Breast epithelium (tissue), 4 donors: ENCODE data around the gene DEAF1. TPM values are rescaled to one million over a fixed set of nuclear protein-coding genes. Genes with fewer than 3 reads are reported as not detected.

Source experiments
- DNase-seq, 2 donors: peaks; one replicate each; pipeline ENCODE4 v3.0.0-alpha.2; 2019; ENCODE audit warnings: low spot score in 2 of 2
- H3K27ac ChIP-seq, 2 donors: fragments of 200-600 bp; sonication (generic) in 1 of 2; one replicate each; pipeline ENCODE4 v1.5.1; 2016 to 2019; ENCODE audit warnings: mild to moderate bottlenecking in 1 of 2
- H3K27me3 ChIP-seq, 2 donors: fragments of 200-600 bp; sonication (generic) in 1 of 2; one replicate each; pipeline versions ENCODE4 v1.5.1 to v1.6.0; 2017 to 2019; ENCODE audit warnings: control low read depth in 1 of 2, mild to moderate bottlenecking in 1 of 2
- H3K36me3 ChIP-seq: fragments of 200-600 bp; one replicate; pipeline ENCODE4 v1.5.1; 2019
- H3K4me1 ChIP-seq, 2 donors: fragments of 200-600 bp; sonication (generic); one replicate each; pipeline ENCODE4 v1.5.1; 2016 to 2019; ENCODE audit warnings: control low read depth in 1 of 2
- H3K4me3 ChIP-seq, 3 donors: fragments of 200-600 bp; sonication (generic); 1 replicate in 2 of 3; 2 replicates in 1 of 3; pipeline ENCODE4 v1.5.1; 2016 to 2019; ENCODE audit warnings: mild to moderate bottlenecking in 3 of 3, moderate library complexity in 2 of 3
- H3K9me3 ChIP-seq, 2 donors: fragments of 200-600 bp; sonication (generic) in 1 of 2; one replicate each; pipeline ENCODE4 v1.5.1; 2016 to 2019; ENCODE audit warnings: control low read depth in 1 of 2
- CTCF ChIP-seq, 3 donors: fragments of 450-650 bp; IDR thresholded peaks; one replicate each; pipeline ENCODE4 v1.5.1; 2016 to 2017; ENCODE audit warnings: antibody characterized with exemption in 3 of 3, mild to moderate bottlenecking in 3 of 3, moderate library complexity in 3 of 3
- POLR2A ChIP-seq: fragments of 450-650 bp; IDR thresholded peaks from one replicate; pipeline ENCODE4 v1.6.1; 2016; ENCODE audit warnings: antibody characterized with exemption, mild to moderate bottlenecking, moderate library complexity
- POLR2AphosphoS5 ChIP-seq, 3 donors: sonication (generic); formaldehyde crosslinking; IDR thresholded peaks; one replicate each; pipeline ENCODE4 v1.6.1; 2017; ENCODE audit warnings: antibody characterized with exemption in 3 of 3
- intact Hi-C: fragments of 100-400 bp; cut with DNase I; formaldehyde crosslinking; loops from one replicate; pipeline ENCODE4 v1.15.1; 2023; ENCODE audit warnings: low total_unique reads
- total RNA-seq, 3 donors: library from RNA; depleted of rRNA; stranded (reverse); fragments of >200 nt; gene quantifications; one replicate each; pipeline ENCODE4 v1.1.0, GENCODE V29; 2016

DEAF1 gene
- total RNA-seq, 3 donors from 2014 or later, result 25.3 to 42.6 (median 39.8) TPM

DNA sequence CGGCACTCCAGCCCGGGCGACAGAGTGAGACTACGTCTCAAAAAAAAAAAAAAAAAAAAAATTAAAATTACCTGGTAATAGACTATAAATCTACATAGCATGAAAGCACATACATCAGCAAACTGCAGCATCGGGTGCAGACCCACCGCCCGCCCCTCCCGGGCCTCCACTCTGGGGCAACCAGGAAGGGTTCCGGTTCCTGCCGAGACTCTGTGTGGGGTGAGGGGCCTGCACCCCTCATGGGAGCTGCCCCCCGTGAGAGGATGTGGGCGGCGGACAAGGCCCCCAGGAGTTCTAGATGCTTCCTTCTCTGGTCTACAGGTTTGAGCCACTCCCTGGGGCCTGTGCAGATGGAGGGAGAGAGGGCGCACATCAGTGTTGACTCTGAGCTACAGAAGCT lies 48.8 kb downstream of the DEAF1 start:
- no peaks in the 10 kb centered on the region for H3K36me3 ChIP-seq
- TF ChIP-seq CTCF (IDR thresholded peaks at IDR 0.05), result no peak
- intact Hi-C loops, result no loop called here

GRCh38 chr11:645536-645935 lies 49.5 kb downstream of the DEAF1 start:
- Histone ChIP-seq H3K36me3 (no peaks in the 10 kb centered on the region), H3K27ac (no peak overlapping the region), H3K27me3 (no peaks in the 10 kb centered on the region), H3K9me3 (no peaks in the 10 kb centered on the region), H3K4me1 (no peaks in the 10 kb centered on the region), H3K4me3 (no peak overlapping the region)
- no peak for DNase-seq
- intact Hi-C loops, result no loop called here
- no peak for TF ChIP-seq POLR2A
- no peak for TF ChIP-seq POLR2AphosphoS5 (IDR thresholded peaks at IDR 0.05)
- no peak for TF ChIP-seq CTCF (IDR thresholded peaks at IDR 0.05)

More for the DNA sequence above, 48.8 kb downstream of the DEAF1 start:
- Histone ChIP-seq H3K4me3 (no peak overlapping the region), H3K4me1 (no peaks in the 10 kb centered on the region), H3K27ac (no peak overlapping the region), H3K9me3 (no peaks in the 10 kb centered on the region), H3K27me3 (no peaks in the 10 kb centered on the region)
- no peak for DNase-seq

GRCh38 chr11:643849-644738 lies 50.9 kb downstream of the DEAF1 start:
- no peaks in the 10 kb centered on the region for H3K9me3 ChIP-seq
- peaks cover 0 to 3% of the 10 kb centered on the region in 2 donors for H3K4me1 ChIP-seq
- H3K27ac ChIP-seq, result no peak overlapping the region
- DNase-seq, result no peak
- H3K27me3 ChIP-seq, result no peaks in the 10 kb centered on the region
- intact Hi-C loops, result no loop called here
- no peak overlapping the region for H3K4me3 ChIP-seq
- no peak for TF ChIP-seq POLR2AphosphoS5 (IDR thresholded peaks at IDR 0.05)
- no peak for TF ChIP-seq POLR2A
- TF ChIP-seq CTCF (IDR thresholded peaks at IDR 0.05), result no peak
- H3K36me3 ChIP-seq, result no peaks in the 10 kb centered on the region

DNA sequence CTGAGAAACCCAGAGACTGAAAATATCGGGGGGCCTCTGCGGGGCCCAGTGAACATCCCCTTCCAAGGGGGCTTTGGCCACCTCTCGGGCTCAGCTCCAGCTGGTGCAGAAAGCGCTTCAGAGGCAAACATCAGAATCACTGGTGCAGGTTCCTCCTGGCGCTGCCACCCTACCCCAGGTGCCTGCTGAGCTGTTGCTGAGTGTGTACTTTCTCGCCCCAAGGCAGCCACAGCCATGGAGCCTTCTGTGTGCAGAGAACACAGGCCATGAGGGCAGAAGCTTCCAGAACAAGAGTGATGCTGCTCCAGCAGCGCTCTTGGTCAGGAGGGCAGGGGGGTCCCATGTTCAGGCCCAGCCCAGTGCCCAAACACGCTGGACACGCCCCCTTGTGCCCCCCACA lies 51.7 kb downstream of the DEAF1 start:
- no peak for DNase-seq
- TF ChIP-seq CTCF (IDR thresholded peaks at IDR 0.05) (no peak), POLR2A (no peak), POLR2AphosphoS5 (IDR thresholded peaks at IDR 0.05) (no peak)
- no peaks in the 10 kb centered on the region for H3K27me3 ChIP-seq
- H3K4me3 ChIP-seq, result no peak overlapping the region
- intact Hi-C loops, result no loop called here
- no peaks in the 10 kb centered on the region for H3K36me3 ChIP-seq
- no peak overlapping the region for H3K27ac ChIP-seq
- peaks cover 0 to 4% of the 10 kb centered on the region in 2 donors for H3K4me1 ChIP-seq
- no peaks in the 10 kb centered on the region for H3K9me3 ChIP-seq

DNA sequence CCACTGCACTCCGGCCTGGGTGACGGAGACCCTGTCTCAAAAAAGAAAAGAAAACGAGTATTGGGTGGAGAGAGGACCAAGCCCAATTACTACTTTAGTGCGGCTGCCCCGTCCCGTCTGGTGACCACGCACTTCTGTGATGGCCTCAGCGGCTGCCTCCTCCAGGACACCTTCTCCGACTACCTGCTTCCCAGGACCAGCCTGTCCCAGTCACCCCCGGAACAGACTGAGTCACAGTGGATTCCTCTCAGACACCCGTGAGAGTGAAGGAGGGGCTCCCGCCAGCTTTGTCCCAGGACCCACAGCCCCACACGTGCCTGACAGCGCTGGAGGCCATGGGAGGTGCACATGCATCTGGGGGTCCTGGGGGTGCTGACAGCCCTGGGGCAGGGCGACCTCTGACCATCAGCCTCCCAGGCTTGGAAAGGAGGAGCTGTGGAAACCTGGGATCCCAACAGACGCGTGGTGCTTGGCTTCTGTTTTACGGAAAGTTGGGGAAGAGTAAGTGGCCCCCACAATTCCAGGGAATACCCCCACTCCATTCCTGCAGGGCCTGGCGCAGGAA lies 53.1 kb downstream of the DEAF1 start:
- H3K4me1 ChIP-seq, result peaks cover 0 to 12% of the 10 kb centered on the region in 2 donors
- intact Hi-C loops, result no loop called here
- no peaks in the 10 kb centered on the region for H3K36me3 ChIP-seq

More for the DNA sequence above, 53.1 kb downstream of the DEAF1 start:
- no peak overlapping the region for H3K4me3 ChIP-seq
- no peak for DNase-seq
- no peak overlapping the region for H3K27ac ChIP-seq
- H3K9me3 ChIP-seq, result no peaks in the 10 kb centered on the region
- peaks cover 6 to 9% of the 10 kb centered on the region in 2 donors for H3K27me3 ChIP-seq
- TF ChIP-seq POLR2A, result no peak
- no peak for TF ChIP-seq CTCF (IDR thresholded peaks at IDR 0.05)
- no peak for TF ChIP-seq POLR2AphosphoS5 (IDR thresholded peaks at IDR 0.05)
